CD1c-positive myeloid dendritic cell (primary cell): ENCODE measurements around the gene COL4A5.
A peak's percentile ranks its signal among the peaks of the same experiment; 100 is the strongest.
"Not testable (repeated sequence)": the region's sequence is repeated elsewhere in the genome, so short reads cannot be mapped to it uniquely, and the experiment has no call there.

ENCODE experiments used
- DNase-seq: peaks from one replicate; pipeline ENCODE4 v3.0.0-alpha.2; 2016; ENCODE audit errors: extremely low spot score

The COL4A5 gene

GRCh38 chrX:108453841-108454240 is 14.2 kb downstream of the COL4A5 start:
- DNase-seq, result no peak

GRCh38 chrX:108456971-108457477 is 17.4 kb downstream of the COL4A5 start:
- DNase-seq, result no peak

- no peak for DNase-seq
Observed at GRCh38 chrX:108464604-108465003, 25.0 kb downstream of the COL4A5 start.

- DNase-seq, result no peak
Observed at GRCh38 chrX:108468486-108468885, 28.8 kb downstream of the COL4A5 start.

- DNase-seq, result no peak
Observed at GRCh38 chrX:108473979-108474378, 34.3 kb downstream of the COL4A5 start.

GRCh38 chrX:108481528-108481927 is 41.9 kb downstream of the COL4A5 start:
- DNase-seq, result not testable (repeated sequence)

GRCh38 chrX:108484251-108484650 is 44.6 kb downstream of the COL4A5 start:
- no peak for DNase-seq

GRCh38 chrX:108485960-108486359 is 46.3 kb downstream of the COL4A5 start:
- no peak for DNase-seq

GRCh38 chrX:108494406-108495090 is 54.9 kb downstream of the COL4A5 start:
- no peak for DNase-seq

GRCh38 chrX:108511721-108512120 is 72.1 kb downstream of the COL4A5 start:
- DNase-seq, result no peak

- DNase-seq, result no peak
Observed at GRCh38 chrX:108516184-108516583, 76.5 kb downstream of the COL4A5 start.

- no peak for DNase-seq
Observed at GRCh38 chrX:108527724-108528123, 88.1 kb downstream of the COL4A5 start.

GRCh38 chrX:108537005-108537404 is 97.4 kb downstream of the COL4A5 start:
- no peak for DNase-seq

GRCh38 chrX:108541286-108541685 is 101.6 kb downstream of the COL4A5 start:
- DNase-seq, result no peak

GRCh38 chrX:108557580-108557979 is 117.9 kb downstream of the COL4A5 start:
- no peak for DNase-seq

GRCh38 chrX:108558217-108558616 is 118.6 kb downstream of the COL4A5 start:
- no peak for DNase-seq

GRCh38 chrX:108573136-108573535 is 133.5 kb downstream of the COL4A5 start:
- DNase-seq, result no peak

- DNase-seq, result no peak
Observed at GRCh38 chrX:108582151-108582550, 142.5 kb downstream of the COL4A5 start.

GRCh38 chrX:108584617-108585211 is 145.1 kb downstream of the COL4A5 start:
- peak; percentile 3 for DNase-seq

GRCh38 chrX:108590496-108590895 is 150.9 kb downstream of the COL4A5 start:
- no peak for DNase-seq

- DNase-seq, result no peak
Observed at GRCh38 chrX:108601276-108601675, 161.6 kb downstream of the COL4A5 start.

GRCh38 chrX:108610141-108610540 is 170.5 kb downstream of the COL4A5 start:
- no peak for DNase-seq

GRCh38 chrX:108614616-108615015 is 175.0 kb downstream of the COL4A5 start:
- DNase-seq, result no peak
